Fibroblast of skin of scalp (primary cell): Measurements from ENCODE around the gene CHD8. TPM values are rescaled to one million over a fixed set of nuclear protein-coding genes. Genes with fewer than 3 reads are reported as not detected.
"Not testable (repeated sequence)": the region's sequence is repeated elsewhere in the genome, so short reads cannot be mapped to it uniquely, and the experiment has no call there.

Experiments
- DNase-seq: peaks from one replicate; pipeline ENCODE4 v3.0.0-alpha.2; 2013
- polyA plus RNA-seq, 2 experiments: library from polyadenylated mRNA; unstranded; fragments of 120-200 nt; gene quantifications; one replicate each; pipeline ENCODE4 v1.2.1, GENCODE V29; 2013; ENCODE audit not compliant: insufficient read length in 2 of 2

The CHD8 gene, protein sequence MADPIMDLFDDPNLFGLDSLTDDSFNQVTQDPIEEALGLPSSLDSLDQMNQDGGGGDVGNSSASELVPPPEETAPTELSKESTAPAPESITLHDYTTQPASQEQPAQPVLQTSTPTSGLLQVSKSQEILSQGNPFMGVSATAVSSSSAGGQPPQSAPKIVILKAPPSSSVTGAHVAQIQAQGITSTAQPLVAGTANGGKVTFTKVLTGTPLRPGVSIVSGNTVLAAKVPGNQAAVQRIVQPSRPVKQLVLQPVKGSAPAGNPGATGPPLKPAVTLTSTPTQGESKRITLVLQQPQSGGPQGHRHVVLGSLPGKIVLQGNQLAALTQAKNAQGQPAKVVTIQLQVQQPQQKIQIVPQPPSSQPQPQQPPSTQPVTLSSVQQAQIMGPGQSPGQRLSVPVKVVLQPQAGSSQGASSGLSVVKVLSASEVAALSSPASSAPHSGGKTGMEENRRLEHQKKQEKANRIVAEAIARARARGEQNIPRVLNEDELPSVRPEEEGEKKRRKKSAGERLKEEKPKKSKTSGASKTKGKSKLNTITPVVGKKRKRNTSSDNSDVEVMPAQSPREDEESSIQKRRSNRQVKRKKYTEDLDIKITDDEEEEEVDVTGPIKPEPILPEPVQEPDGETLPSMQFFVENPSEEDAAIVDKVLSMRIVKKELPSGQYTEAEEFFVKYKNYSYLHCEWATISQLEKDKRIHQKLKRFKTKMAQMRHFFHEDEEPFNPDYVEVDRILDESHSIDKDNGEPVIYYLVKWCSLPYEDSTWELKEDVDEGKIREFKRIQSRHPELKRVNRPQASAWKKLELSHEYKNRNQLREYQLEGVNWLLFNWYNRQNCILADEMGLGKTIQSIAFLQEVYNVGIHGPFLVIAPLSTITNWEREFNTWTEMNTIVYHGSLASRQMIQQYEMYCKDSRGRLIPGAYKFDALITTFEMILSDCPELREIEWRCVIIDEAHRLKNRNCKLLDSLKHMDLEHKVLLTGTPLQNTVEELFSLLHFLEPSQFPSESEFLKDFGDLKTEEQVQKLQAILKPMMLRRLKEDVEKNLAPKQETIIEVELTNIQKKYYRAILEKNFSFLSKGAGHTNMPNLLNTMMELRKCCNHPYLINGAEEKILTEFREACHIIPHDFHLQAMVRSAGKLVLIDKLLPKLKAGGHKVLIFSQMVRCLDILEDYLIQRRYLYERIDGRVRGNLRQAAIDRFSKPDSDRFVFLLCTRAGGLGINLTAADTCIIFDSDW (N-terminal part only)
- 44.9 TPM for polyA plus RNA-seq (2013, experiment 1 of 2; ENCODE audit: insufficient read length)
- 39.5 TPM for polyA plus RNA-seq (2013, experiment 2 of 2; ENCODE audit: insufficient read length)

- DNase-seq, result peak; percentile 100
Observed at GRCh38 chr14:21455912-21456667, at the start of gene CHD8. Gene CHD8, minus strand, starts transcription at chr14:21456123. Its CDS starts 24,480 bp downstream, at chr14:21431643.

DNA sequence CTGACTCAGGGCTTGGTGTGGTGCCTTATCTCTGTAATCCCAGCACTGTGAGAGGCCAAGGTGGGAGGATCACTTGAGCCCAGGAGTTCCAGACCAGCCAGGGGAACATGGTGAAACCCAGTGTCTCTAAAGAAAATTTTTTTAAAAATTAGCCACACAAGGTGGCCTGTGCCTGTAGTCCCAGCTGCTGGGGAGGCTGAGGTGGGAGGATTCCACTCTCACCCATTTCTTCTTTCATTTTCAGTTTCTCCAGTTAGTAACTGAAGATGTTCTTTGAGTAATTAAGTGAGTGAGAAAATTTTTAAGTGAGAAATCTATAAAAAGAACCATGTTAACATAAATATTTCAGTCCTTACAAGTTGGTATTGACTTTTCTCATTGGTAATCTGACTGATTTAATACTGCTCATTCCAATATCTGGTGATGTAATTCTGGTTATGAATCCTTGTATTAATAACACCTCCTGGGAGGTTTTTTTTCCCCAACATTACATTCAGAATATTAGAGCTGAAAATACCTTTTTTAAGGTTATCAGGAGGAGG lies 49.2 kb upstream of the CHD8 start:
- DNase-seq, result no peak

DNA sequence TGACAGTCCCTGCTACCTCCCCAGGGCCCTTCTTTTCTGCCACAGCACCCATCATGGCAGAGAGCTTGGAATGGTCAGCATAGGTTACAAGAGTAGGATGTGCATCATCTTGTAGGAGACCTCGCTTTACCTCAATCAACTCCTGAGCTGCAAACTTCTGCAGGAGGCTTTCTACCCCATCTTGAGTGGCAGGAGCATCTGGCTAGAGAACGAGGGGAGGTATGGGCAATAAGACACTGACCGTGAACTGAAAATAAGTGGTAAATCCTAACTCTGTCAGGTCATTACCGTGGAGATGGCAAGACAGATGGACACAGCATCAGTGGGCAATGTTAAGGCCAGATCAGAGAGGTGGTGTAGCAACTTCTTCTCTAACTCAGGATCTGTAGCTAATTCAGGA lies 47.5 kb upstream of the CHD8 start:
- no peak for DNase-seq

DNA sequence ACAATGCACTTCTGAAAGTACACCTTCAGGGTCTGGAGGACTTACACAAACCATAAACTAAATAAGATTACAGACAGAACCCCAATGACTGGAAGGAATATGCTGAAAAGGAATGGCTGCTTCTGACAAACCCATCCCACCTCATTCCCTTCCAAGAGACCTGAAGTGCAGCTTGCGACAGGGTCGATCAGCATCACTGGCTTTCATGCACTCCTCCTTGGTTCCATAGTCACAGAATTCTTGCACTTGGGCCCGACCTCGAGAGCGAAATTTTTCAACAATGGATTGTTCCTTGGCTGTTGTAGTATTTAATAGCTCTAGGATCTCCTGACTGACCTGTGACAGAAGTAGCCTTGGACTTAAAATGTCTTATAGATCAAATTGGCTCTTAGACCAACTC lies 45.6 kb upstream of the CHD8 start:
- no peak for DNase-seq

GRCh38 chr14:21498540-21499526 lies 42.9 kb upstream of the CHD8 start:
- DNase-seq, result peak; percentile 53

- no peak for DNase-seq
Observed at GRCh38 chr14:21496453-21496852, 40.5 kb upstream of the CHD8 start.

GRCh38 chr14:21494902-21495762 lies 39.2 kb upstream of the CHD8 start:
- peak; percentile 45 for DNase-seq

DNA sequence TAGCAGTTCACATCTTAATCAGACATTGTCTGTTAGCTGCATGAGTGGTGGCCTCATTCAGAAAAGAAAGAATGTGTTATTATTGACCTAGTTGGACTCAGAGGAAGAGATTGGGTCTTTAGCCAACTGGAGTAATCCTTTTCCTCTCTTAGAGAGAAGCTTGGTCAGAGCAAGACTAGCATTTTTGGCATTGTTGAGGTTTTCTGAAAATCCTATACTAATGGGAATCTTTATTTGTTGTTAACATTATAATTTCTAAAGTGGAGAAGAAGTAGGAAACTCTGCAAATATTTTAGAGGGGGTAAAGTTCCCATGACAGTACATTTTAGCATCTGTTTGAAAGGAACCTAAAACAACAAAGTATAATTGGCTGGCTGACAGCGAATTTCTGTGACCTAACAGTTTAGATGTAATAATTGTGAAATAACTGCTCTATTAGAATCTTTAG lies 30.7 kb upstream of the CHD8 start:
- DNase-seq, result peak; percentile 87

- DNase-seq, result peak; percentile 99
Observed at GRCh38 chr14:21476925-21477681, 21.2 kb upstream of the CHD8 start, which contains the start of the genes RAB2B and TOX4. Gene RAB2B, minus strand, starts transcription at chr14:21476959. Its CDS starts 87 bp downstream, at chr14:21476872. Gene TOX4, plus strand, starts transcription at chr14:21477195. Its CDS starts 84 bp downstream, at chr14:21477279.

DNA sequence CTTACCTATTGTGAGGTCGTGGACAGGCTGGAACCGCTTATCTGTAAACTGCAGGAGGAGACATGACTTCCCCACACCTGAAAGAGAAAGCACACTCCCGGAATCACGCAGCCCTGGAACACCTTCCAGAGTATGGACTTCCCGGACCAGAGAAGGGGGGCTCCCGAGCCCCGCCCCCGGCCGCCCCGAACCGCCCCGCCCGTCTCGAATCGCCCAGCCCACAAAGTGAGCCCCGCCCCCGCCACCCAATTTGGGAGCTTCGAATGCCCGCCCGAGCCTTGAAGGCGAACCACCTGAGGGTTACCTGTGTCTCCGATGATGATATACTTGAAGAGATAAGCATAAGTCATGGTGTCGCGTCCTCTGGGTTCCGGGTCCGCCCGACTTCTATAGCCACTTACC lies 20.6 kb upstream of the CHD8 start:
- DNase-seq, result no peak

DNA sequence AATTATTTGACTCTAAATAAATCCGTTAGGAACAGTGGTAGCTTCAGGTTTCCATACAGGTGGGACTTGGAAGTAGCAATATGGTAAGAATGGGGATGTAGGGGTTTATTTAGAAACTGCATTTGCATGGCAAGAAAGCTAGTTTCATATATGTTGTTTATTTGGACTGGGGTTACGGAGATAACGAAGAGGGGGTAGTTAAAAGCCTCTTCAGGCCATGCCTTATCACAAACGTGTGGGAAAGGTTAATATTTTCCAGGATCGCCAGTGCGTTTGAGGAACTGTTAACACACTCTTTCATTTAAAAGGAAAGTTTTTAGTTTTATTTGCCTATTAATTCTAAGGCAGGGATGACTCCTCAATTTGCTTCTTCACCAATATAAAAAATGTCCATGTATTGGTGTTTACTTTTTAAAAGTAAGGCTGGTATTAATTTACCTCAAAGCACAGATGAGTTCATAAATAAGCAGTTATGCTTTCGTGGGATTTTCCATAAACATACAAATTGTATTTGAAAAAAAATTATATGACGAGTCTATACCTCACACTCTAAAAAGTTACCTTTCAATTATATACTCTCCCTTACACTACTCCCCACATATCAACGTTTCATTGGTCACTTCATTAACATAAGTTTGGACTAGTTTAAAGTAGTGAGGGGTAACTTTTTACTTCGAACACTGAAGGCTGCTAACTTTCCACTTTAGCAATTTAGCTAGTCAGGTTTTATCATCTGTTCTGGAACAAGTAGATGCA lies 20.0 kb upstream of the CHD8 start:
- no peak for DNase-seq

DNA sequence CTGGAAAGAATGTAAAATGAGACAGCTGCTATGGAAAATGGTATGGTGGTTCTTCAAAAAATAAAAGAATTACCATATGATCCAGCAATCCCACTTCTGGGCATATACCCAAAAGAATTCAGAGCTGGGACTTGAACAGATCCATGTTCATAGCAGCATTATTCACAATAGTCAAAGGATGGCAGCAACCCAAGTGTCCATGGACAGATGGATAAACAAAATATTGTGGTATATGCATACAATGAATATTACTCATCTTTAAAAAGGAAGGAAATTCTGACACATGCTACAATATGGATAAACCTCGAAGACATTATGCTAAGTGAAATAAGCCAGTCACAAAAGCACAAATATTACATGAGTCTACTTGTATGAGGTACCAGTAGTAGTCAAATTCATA lies 11.7 kb upstream of the CHD8 start:
- DNase-seq, result peak; percentile 99

DNA sequence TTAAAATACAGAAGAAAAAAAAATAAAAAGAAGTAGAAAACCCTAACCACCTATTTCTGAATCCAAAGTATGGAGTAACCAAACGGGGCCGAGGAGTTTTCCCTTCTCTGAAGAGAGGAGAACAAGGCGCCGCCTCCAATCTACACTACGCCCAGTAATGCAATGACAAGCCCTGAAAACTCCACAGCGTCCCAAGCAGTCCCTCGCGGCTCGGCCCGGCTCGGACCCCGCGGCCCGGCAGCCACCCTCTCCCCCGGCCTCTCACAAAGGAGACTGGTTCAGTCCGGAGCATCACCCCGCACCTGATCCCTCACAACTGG lies 371 bp downstream of the CHD8 start:
- peak; percentile 9 for DNase-seq

- DNase-seq, result no peak
Observed at GRCh38 chr14:21454843-21455544, 929 bp downstream of the CHD8 start.

GRCh38 chr14:21449899-21450216 lies 6.1 kb downstream of the CHD8 start:
- DNase-seq, result no peak

DNA sequence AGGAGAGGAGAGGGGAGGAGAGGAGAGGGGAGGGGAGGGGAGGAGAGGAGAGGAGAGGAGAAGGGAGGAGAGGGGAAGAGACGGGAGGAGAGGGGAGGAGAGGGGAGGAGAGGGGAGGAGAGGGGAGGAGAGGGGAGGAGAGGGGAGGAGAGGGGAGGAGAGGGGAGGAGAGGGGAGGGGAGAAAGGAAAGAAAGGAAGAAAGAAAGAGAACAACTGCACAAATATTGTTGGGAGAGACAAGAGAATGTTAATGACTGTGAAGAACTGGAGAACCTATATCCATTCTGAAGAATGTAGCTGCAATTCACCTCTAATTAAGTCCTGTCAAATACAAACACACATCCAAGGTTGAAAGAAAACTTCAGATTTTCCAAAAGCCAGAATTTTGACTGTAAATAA lies 13.3 kb downstream of the CHD8 start:
- DNase-seq, result not testable (repeated sequence)

GRCh38 chr14:21440859-21441258 lies 15.1 kb downstream of the CHD8 start:
- no peak for DNase-seq
